ENCODE results near the gene MYRIP.

Gene MYRIP

GRCh38 chr3:40191251-40191650, 381.8 kb downstream of the MYRIP start:
- no peak overlapping the region for H3K4me3 ChIP-seq (ENCODE audit: low read depth, low read length)
- no peak for TF ChIP-seq CTCF (IDR thresholded peaks at IDR 0.05; ENCODE audit: borderline replicate concordance, insufficient read depth, low read depth, low read length)

GRCh38 chr3:40191850-40192448, 382.5 kb downstream of the MYRIP start:
- H3K4me3 ChIP-seq (ENCODE audit: low read depth, low read length), result no peak overlapping the region

GRCh38 chr3:40192628-40193027, 383.2 kb downstream of the MYRIP start:
- TF ChIP-seq CTCF (IDR thresholded peaks at IDR 0.05; ENCODE audit: borderline replicate concordance, insufficient read depth, low read depth, low read length), result no peak
- H3K4me3 ChIP-seq (ENCODE audit: low read depth, low read length), result no peak overlapping the region

More at GRCh38 chr3:40191850-40192448, 382.5 kb downstream of the MYRIP start:
- TF ChIP-seq CTCF (IDR thresholded peaks at IDR 0.05; ENCODE audit: borderline replicate concordance, insufficient read depth, low read depth, low read length), result peak; percentile 87

- no peak for TF ChIP-seq CTCF (IDR thresholded peaks at IDR 0.05; ENCODE audit: borderline replicate concordance, insufficient read depth, low read depth, low read length)
- H3K4me3 ChIP-seq (ENCODE audit: low read depth, low read length), result no peak overlapping the region
These were observed 387.6 kb downstream of the MYRIP start for GRCh38 chr3:40196966-40197365.

GRCh38 chr3:40200692-40201316, 391.4 kb downstream of the MYRIP start:
- TF ChIP-seq CTCF (IDR thresholded peaks at IDR 0.05; ENCODE audit: borderline replicate concordance, insufficient read depth, low read depth, low read length), result no peak
- H3K4me3 ChIP-seq (ENCODE audit: low read depth, low read length), result no peak overlapping the region

GRCh38 chr3:40201770-40202169, 392.4 kb downstream of the MYRIP start:
- no peak for TF ChIP-seq CTCF (IDR thresholded peaks at IDR 0.05; ENCODE audit: borderline replicate concordance, insufficient read depth, low read depth, low read length)

GRCh38 chr3:40206522-40206921, 397.1 kb downstream of the MYRIP start:
- H3K4me3 ChIP-seq (ENCODE audit: low read depth, low read length), result no peak overlapping the region
- TF ChIP-seq CTCF (IDR thresholded peaks at IDR 0.05; ENCODE audit: borderline replicate concordance, insufficient read depth, low read depth, low read length), result no peak

More at GRCh38 chr3:40201770-40202169, 392.4 kb downstream of the MYRIP start:
- no peak overlapping the region for H3K4me3 ChIP-seq (ENCODE audit: low read depth, low read length)
